Measurements from ENCODE around the gene CLCN6.
"Not testable (repeated sequence)": the region's sequence is repeated elsewhere in the genome, so short reads cannot be mapped to it uniquely, and the experiment has no call there.

The CLCN6 gene

GRCh38 chr1:11795238-11795890 lies 10.6 kb upstream of the CLCN6 start:
- H3K36me3 Mint-ChIP-seq (ENCODE audit: insufficient read depth): peaks cover 40% of the 10 kb centered on the region
- H3K27ac Mint-ChIP-seq: no peak overlapping the region

GRCh38 chr1:11796036-11796828 lies 9.8 kb upstream of the CLCN6 start:
- DNase-seq (no peak), ATAC-seq (replicated peaks) (no peak)
- Mint-ChIP-seq H3K27me3 (no peaks in the 10 kb centered on the region), H3K27ac (no peak overlapping the region), H3K4me3 (no peak overlapping the region), H3K36me3 (ENCODE audit: insufficient read depth) (peaks cover 39% of the 10 kb centered on the region), H3K9me3 (no peaks in the 10 kb centered on the region), H3K4me1 (ENCODE audit: low read depth in 2 of 2) (peaks cover 2 to 6% of the 10 kb centered on the region in 2 donors)

More at GRCh38 chr1:11795238-11795890, 10.6 kb upstream of the CLCN6 start:
- Mint-ChIP-seq H3K4me3 (no peak overlapping the region), H3K4me1 (ENCODE audit: low read depth in 2 of 2) (peaks cover 5 to 6% of the 10 kb centered on the region in 2 donors), H3K9me3 (no peaks in the 10 kb centered on the region), H3K27me3 (no peaks in the 10 kb centered on the region)
- ATAC-seq (replicated peaks) (no peak), DNase-seq (no peak)

- Mint-ChIP-seq H3K9me3 (no peaks in the 10 kb centered on the region), H3K4me1 (ENCODE audit: low read depth in 2 of 2) (peaks cover 7 to 10% of the 10 kb centered on the region in 2 donors), H3K27ac (no peak overlapping the region), H3K36me3 (ENCODE audit: insufficient read depth) (peaks cover 37% of the 10 kb centered on the region), H3K4me3 (no peak overlapping the region), H3K27me3 (no peaks in the 10 kb centered on the region)
- DNase-seq: no peak
- no peak for ATAC-seq (replicated peaks)
Observed at GRCh38 chr1:11797525-11798216, 8.3 kb upstream of the CLCN6 start.

GRCh38 chr1:11799099-11799498 lies 6.9 kb upstream of the CLCN6 start:
- H3K4me3 Mint-ChIP-seq: no peak overlapping the region
- H3K27me3 Mint-ChIP-seq: no peaks in the 10 kb centered on the region
- ATAC-seq (replicated peaks): no peak
- H3K4me1 Mint-ChIP-seq (ENCODE audit: low read depth in 2 of 2): peaks cover 21 to 25% of the 10 kb centered on the region in 2 donors
- H3K27ac Mint-ChIP-seq: no peak overlapping the region
- H3K36me3 Mint-ChIP-seq (ENCODE audit: insufficient read depth): peaks cover 35% of the 10 kb centered on the region
- no peaks in the 10 kb centered on the region for H3K9me3 Mint-ChIP-seq
- DNase-seq: no peak

GRCh38 chr1:11799896-11800295 lies 6.1 kb upstream of the CLCN6 start:
- H3K4me3 Mint-ChIP-seq: no peak overlapping the region
- DNase-seq: no peak
- no peak for ATAC-seq (replicated peaks)
- H3K4me1 Mint-ChIP-seq (ENCODE audit: low read depth in 2 of 2): peaks cover 29 to 33% of the 10 kb centered on the region in 2 donors
- H3K27ac Mint-ChIP-seq: no peak overlapping the region
- no peaks in the 10 kb centered on the region for H3K9me3 Mint-ChIP-seq
- H3K36me3 Mint-ChIP-seq (ENCODE audit: insufficient read depth): peaks cover 35% of the 10 kb centered on the region
- H3K27me3 Mint-ChIP-seq: no peaks in the 10 kb centered on the region

GRCh38 chr1:11800391-11800755 lies 5.6 kb upstream of the CLCN6 start:
- DNase-seq (no peak), ATAC-seq (replicated peaks) (no peak)
- Mint-ChIP-seq H3K36me3 (ENCODE audit: insufficient read depth) (peaks cover 33% of the 10 kb centered on the region), H3K27ac (no peak overlapping the region), H3K27me3 (no peaks in the 10 kb centered on the region), H3K4me1 (ENCODE audit: low read depth in 2 of 2) (peaks cover 33 to 37% of the 10 kb centered on the region in 2 donors), H3K4me3 (no peak overlapping the region), H3K9me3 (no peaks in the 10 kb centered on the region)

- no peak overlapping the region for H3K27ac Mint-ChIP-seq
Observed at GRCh38 chr1:11800756-11801433, 5.1 kb upstream of the CLCN6 start.

GRCh38 chr1:11802616-11802972 lies 3.4 kb upstream of the CLCN6 start:
- peaks cover 34% of the 10 kb centered on the region for H3K36me3 Mint-ChIP-seq (ENCODE audit: insufficient read depth)
- no peak for ATAC-seq (replicated peaks)

More at GRCh38 chr1:11800756-11801433, 5.1 kb upstream of the CLCN6 start:
- Mint-ChIP-seq H3K36me3 (ENCODE audit: insufficient read depth) (peaks cover 29% of the 10 kb centered on the region), H3K4me3 (peak overlapping the region in 1 of 2 donors; percentile 19), H3K4me1 (ENCODE audit: low read depth in 2 of 2) (peaks cover 35 to 38% of the 10 kb centered on the region in 2 donors), H3K27me3 (no peaks in the 10 kb centered on the region), H3K9me3 (no peaks in the 10 kb centered on the region)
- ATAC-seq (replicated peaks): no peak
- no peak for DNase-seq

GRCh38 chr1:11802973-11803885 lies 2.8 kb upstream of the CLCN6 start:
- Mint-ChIP-seq H3K36me3 (ENCODE audit: insufficient read depth) (peaks cover 34% of the 10 kb centered on the region), H3K4me1 (ENCODE audit: low read depth in 2 of 2) (peaks cover 44 to 52% of the 10 kb centered on the region in 2 donors), H3K9me3 (no peaks in the 10 kb centered on the region), H3K27ac (peak overlapping the region; percentile 74 to 78), H3K27me3 (no peaks in the 10 kb centered on the region), H3K4me3 (peak overlapping the region; percentile 92 to 96)
- ATAC-seq (replicated peaks) (peak; percentile 38), DNase-seq (peak; percentile 69 to 71 (median 70))

More at GRCh38 chr1:11802616-11802972, 3.4 kb upstream of the CLCN6 start:
- no peaks in the 10 kb centered on the region for H3K9me3 Mint-ChIP-seq
- DNase-seq: no peak
- H3K27ac Mint-ChIP-seq: peak overlapping the region; percentile 74 to 78
- H3K27me3 Mint-ChIP-seq: no peaks in the 10 kb centered on the region
- peaks cover 44 to 50% of the 10 kb centered on the region in 2 donors for H3K4me1 Mint-ChIP-seq (ENCODE audit: low read depth in 2 of 2)
- H3K4me3 Mint-ChIP-seq: peak overlapping the region; percentile 92 to 96

- Mint-ChIP-seq H3K27ac (peak overlapping the region; percentile 74 to 78), H3K4me1 (ENCODE audit: low read depth in 2 of 2) (peaks cover 44 to 53% of the 10 kb centered on the region in 2 donors), H3K36me3 (ENCODE audit: insufficient read depth) (peaks cover 31% of the 10 kb centered on the region), H3K4me3 (peak overlapping the region; percentile 92 to 96)
- not testable (repeated sequence) for ATAC-seq (replicated peaks); DNase-seq; H3K27me3 Mint-ChIP-seq; H3K9me3 Mint-ChIP-seq
Observed at GRCh38 chr1:11803924-11804665, 1.9 kb upstream of the CLCN6 start.

GRCh38 chr1:11804666-11805421 lies 1.1 kb upstream of the CLCN6 start:
- no peaks in the 10 kb centered on the region for H3K27me3 Mint-ChIP-seq
- H3K27ac Mint-ChIP-seq: peak overlapping the region; percentile 92 to 94
- H3K36me3 Mint-ChIP-seq (ENCODE audit: insufficient read depth): peaks cover 31% of the 10 kb centered on the region
- H3K4me1 Mint-ChIP-seq (ENCODE audit: low read depth in 2 of 2): peaks cover 46 to 53% of the 10 kb centered on the region in 2 donors
- peak overlapping the region; percentile 92 to 96 for H3K4me3 Mint-ChIP-seq
- ATAC-seq (replicated peaks): no peak
- no peaks in the 10 kb centered on the region for H3K9me3 Mint-ChIP-seq
- DNase-seq: no peak
